ENCODE data around the gene FAM110A.
"Not testable (repeated sequence)": the region's sequence is repeated elsewhere in the genome, so short reads cannot be mapped to it uniquely, and the experiment has no call there.

Gene FAM110A

DNA sequence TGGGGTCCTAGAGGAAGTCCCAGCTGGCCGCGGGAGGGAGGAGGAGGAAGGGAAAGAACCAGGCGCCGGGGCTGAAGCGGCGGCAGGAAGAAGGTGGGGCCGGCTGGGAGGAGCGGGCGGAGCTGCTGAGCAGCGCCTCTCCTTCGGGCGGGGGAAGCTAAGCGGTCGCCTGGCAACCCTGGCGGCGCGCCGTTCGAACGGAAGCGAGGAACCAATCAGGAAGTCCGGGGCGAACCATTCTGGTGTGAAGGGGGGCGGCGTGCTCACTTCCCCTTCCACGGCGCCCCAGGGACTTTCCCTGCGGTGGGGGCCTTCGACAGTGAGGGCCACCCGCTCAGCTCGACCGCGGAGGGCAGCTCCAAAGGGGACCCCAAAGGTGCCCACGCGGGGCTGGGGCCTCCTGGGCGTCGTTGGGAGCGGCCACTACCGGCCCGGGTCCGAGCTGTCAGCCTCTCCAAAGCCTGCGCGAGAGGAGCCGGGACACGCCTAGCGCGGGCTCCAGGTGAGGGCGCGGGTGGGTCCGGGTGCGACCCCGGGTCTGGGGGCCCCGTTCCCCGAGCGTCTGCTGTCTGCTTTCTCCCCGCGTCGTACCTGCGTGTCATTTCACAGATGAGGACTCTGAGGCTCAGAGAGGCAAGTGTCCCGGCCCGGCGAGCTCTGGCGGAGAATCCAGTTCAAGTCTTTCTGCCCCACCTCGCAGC is at the start of gene FAM110A:
TSS of gene FAM110A (plus strand) at position 266 of the 701 bp plus-strand sequence. CDS start 11,090 bp downstream, outside the sequence.
- DNase-seq (ENCODE audit: low read depth in 2 of 2): peak; percentile 89 to 95

DNA sequence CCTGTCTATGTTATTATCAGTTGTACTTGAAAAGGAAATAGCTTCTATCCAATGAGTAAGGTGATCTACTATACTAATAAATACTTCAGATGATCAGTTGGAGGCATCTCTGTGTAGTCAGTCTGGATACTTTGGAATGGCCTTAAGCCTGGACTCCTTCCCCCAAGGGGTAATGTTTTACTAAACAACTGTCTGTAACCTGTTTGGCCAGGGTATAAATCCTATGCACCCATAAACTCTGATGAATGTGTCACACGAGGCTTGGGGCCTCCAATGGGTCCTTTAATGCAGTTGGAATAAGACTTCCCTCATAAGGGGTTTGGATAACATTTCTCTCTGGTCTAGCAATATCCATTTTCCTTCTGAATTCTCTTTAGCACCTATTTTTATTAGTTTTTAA is 45.7 kb upstream of the FAM110A start:
- no peak for DNase-seq (ENCODE audit: low read depth in 2 of 2)

DNA sequence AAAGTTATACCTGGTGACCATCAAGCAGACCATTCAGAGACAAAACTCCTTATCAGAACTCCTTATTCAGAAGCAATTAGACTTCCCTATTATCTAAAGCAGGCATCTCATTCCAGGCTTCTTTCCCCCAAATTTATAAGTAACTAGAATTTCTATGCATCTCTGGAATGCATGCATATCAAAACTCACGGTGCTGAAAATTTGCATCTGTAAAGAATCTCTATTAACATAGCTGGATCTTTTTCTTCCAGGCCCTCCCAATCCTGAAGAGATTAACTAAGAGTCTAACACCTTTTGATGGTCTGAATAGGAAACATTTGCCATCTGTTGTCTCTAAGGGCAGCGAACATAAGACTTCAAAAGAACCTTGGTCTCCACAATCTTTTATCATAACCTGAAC is 42.5 kb upstream of the FAM110A start:
- DNase-seq (ENCODE audit: low read depth in 2 of 2): no peak

DNA sequence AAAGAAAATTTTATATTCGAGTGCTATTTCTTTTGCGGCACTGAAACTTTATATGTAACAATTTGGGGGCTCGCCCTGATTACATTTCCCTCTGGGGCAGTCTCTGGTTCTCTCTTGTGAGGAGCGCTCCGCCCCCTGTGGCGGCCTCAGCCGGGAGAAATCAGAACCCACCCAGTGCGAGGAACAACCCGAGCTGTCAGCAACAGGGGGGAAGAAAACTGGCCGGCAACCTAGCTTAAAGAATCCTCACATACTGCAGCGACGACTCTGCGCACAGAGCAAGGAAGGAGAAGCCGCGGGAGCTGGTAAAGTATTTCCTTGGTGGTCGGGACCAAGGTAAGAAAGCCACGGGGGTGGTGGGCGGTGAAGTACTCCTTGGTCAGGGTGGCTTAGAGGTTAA is 41.3 kb upstream of the FAM110A start:
- no peak for DNase-seq (ENCODE audit: low read depth in 2 of 2)

DNA sequence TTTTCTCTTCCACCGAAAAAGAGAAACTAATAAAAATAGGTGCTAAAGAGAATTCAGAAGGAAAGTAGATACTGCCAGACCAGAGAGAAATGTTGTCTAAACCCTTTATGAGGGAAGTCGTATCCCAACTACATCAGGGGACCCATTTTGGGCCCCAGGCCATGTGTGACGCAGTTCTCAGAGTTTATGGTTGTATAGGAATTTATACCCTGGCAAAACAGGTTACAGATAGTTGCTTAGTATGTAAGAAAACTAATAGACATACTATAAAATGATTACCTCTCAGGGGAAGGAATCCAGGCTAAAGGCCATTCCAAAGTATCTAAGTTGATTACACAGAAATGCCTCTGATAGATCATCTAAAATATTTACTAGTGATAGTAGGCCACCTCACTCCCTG is 36.6 kb upstream of the FAM110A start:
- no peak for DNase-seq (ENCODE audit: low read depth in 2 of 2)

DNA sequence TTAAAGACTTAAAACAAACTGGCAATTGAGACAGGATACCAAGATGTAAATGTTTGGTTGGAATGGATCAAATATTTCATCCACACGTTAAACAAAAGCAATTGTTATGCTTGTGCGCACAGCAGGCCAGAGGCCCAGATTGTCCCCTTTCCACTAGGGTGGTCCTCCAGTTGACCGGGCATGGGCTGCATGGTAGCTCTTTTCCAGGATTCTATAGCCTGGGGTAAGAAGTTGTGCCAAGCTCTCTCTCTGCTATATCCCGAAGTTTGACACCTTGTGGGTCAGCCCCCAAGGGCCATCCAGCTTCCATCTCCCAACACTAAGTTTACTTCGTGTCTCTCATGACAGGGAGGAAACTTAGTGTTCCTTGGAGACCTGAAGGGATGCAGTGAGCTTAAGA is 34.8 kb upstream of the FAM110A start:
- DNase-seq (ENCODE audit: low read depth in 2 of 2): not testable (repeated sequence)

DNA sequence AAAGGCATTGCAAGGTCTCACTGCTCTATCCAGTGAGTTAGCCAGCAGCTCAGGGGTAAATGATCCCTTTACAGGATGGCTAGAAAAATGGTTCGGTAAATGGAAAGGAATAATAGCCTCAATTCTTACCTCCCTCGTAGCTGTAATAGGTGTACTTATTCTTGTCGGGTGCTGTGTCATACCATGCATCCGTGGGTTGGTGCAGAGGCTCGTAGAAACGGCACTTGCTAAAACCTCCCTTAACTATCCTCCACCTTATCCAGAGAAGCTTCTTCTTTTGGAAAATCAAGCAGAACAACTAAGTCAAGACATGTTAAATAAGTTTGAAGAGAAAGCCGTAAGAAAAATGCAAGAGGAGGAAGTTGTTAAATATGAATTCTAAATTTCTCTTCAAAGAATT is 33.5 kb upstream of the FAM110A start:
- DNase-seq (ENCODE audit: low read depth in 2 of 2): not testable (repeated sequence)

DNA sequence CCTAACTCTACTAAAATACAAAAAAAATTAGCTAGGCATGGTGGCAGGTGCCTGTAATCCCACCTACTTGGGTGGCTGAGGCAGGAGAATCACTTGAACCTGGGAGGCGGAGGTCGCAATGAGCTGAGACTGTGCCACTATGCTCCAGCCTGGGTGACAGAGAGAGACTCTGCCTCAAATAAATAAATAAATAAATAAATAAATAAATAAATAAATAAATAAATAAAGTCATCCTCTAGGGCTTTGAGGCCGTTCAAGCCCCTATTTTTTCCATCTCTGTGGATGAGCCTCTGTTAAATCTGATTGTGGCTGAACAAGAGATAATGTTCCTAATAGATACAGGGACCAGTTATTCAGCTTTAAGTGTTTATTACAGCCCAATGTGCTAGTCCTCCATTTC is 31.8 kb upstream of the FAM110A start:
- no peak for DNase-seq (ENCODE audit: low read depth in 2 of 2)

DNA sequence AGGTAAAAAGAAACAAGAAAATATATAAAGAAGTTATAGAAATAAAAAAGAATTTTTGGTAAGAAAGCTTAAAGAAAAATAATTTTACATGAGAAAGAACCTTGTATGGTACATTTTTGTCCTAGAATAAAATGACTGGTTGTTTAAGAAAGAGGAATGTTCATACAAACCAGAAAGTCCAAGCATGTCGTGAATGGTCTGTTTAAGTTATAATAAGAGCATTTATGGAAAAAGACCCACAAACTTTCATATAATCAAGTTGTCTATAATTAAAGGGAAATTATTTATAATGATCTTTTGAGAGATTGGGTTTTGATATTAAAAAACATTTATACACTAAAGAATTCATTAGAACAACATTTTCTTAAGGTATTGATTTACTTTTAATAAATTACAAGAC is 27.8 kb upstream of the FAM110A start:
- no peak for DNase-seq (ENCODE audit: low read depth in 2 of 2)

DNA sequence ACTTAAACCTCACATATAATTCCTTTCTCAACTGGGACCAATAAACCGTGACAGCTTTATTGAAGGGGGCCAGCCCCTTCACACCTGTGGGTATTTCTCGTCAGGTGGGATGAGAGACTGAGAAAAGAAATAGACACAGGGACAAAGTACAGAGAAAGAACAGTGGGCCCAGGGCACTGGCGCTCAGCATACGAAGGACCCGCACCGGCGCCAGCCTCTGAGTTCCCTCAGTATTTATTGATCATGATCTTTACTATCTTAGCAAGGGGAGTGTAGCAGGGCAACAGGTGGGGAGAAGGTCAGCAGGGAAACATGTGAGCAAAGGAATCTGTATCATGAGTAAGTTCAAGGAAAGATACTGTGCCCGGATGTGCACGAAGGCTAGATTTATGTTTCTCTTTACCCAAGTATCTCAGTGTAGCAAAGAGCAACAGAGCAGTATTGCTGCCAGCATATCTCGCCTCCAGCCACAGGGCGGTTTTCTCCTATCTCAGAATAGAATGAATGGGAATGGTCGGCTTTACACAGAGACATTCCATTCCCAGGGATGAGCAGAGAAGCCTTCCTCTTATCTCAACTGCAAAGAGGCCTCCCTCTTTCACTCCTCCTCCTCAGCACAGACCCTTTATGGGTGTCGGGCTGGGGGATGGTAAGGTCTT is 21.6 kb upstream of the FAM110A start:
- DNase-seq (ENCODE audit: low read depth in 2 of 2): not testable (repeated sequence)

DNA sequence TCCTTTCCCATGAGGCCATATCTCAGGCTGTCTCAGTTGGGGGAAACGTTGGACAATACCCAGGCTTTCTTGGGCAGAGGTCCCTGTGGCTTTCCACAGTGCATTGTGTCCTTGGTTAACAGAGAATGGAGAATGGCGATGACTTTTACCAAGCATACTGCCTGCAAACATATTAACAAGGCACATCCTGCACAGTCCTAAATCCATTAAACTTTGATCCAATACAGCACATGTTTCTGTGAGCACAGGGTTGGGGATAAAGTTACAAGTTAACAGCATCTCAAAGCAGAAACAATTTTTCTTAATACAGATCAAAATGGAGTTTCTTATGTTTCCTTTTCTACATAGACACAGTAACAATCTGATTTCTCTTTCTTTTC is 21.1 kb upstream of the FAM110A start:
- not testable (repeated sequence) for DNase-seq (ENCODE audit: low read depth in 2 of 2)

DNA sequence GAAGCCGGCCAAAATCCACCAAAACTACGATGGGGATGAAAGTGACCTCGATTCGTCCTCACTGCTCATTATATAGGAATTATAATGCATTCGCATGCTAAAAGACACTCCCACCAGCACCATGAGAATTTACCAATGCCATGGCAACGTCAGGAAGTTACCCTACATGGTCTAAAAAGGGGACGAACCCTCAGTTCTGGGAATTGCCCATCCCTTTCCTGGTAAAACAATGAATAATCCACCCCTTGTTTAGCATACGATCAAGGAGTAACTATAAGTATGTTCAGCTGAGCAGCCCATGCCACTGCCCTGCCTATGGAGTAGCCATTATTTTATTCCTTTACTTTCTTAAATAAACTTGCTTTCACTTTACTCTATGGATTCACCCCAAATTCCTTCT is 20.1 kb upstream of the FAM110A start:
- DNase-seq (ENCODE audit: low read depth in 2 of 2): no peak

DNA sequence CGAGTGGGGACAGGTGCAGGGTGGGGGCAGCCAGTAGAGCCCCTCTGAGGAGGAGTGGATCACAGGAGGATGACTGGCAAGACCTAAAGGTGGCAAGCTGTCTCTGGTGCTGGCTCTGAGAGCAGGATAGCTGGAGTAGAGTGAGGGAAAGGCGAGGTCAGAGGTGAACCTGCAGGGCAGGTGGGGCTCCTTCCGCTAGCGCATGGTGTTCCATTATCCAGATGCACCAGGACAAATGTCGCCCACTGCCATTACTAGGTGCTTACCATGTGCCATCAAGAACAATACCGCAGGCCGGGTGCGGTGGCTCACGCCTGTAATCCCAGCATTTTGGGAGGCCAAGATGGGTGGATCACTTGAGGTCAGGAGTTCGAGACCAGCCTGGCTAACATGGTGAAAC is 18.3 kb upstream of the FAM110A start:
- no peak for DNase-seq (ENCODE audit: low read depth in 2 of 2)

DNA sequence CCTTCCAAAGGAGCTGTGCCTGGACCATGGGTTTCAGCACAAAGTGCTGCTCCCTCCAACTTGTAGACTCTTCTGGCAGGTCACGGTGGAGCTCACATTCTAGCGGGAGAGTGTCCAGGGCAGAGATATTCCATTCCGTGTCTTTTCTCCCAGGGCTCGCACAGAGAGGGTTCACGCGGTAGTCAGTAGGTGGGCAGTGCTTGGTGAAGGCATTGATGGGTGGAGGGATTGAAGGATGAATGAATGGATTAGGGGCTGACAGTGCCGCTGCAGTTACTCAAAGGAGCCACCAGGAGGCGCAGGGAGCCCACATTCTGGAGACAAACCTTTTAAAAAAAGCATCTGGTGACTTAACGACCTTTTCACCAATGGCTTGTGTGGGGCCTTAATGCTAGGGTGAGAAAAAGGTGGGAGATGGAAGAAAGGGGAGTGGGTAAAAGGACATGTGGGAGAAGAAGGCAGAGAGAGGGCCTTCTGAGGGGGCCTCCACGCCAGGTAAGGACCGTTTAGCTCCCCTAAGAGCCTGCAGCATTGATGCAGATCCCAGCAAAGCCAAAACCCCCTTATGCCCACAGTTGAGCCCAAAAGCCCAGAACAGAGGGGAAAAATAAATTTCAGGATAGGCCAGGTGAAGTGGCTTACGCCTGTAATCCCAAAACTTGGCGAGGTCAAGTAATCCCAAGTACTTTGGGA is 17.5 kb upstream of the FAM110A start:
- DNase-seq (ENCODE audit: low read depth in 2 of 2): peak; percentile 41 to 47

DNA sequence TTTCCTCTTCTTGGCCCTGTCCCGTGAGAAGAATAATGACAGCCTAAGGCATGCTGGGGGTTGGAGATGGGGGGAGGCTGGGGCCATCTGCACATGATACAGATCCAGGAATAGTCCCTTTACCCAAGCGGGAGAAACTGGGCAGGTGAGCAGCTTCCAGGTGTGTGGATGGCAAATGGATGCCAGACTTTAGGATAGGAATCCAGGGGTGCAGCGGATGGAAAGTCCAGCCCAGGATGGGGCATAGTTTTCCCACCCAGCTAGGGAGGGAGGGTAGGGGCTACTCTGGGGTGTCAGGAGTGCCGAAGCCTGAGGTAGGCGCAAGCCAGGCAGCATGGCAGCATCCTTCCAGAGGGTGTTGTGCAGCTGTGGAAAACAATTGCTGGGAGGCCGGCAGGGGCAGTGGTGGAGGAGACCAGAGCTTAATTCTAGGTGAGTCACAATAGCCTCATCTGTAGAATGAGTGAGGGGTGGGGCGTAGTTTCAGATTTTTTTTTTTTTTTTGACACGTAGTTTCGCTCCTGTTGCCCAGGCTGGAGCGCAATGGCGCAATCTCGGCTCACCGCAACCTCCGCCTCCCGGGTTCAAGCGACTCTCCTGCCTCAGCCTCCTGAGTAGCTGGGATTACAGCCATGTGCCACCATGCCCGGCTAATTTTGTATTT is 15.4 kb upstream of the FAM110A start:
- no peak for DNase-seq (ENCODE audit: low read depth in 2 of 2)

DNA sequence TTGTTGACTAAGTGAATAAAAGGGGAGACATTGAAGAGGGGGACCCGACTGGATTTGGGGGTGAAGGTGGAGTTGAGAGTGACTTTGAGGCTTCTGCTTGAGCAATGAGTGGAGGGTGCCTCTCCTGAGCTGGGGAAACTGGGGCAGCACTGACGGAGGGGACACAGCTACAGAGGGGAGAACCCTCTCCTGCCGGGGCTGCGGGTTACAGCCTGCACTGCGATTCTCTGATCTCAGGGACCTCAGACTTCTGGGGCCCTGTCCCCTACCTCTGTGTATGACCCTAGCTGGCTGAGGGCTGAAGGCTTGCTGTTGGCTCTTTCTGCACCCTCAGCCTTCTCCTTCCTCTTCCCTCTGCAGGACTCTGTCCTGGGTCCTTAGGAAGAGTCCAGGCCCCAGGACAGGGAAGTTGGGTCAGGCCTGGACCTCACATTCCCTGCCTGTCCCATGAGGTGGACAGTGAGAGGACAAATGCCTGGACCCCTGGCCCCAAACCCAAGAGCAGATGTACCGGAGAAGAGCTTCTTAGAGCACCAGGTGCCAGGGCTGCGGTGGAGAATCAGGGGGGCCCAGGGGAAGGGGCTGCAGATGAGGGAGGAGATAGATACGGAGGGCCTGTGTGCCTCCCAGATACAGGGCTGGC is 13.7 kb upstream of the FAM110A start:
- DNase-seq (ENCODE audit: low read depth in 2 of 2): no peak

DNA sequence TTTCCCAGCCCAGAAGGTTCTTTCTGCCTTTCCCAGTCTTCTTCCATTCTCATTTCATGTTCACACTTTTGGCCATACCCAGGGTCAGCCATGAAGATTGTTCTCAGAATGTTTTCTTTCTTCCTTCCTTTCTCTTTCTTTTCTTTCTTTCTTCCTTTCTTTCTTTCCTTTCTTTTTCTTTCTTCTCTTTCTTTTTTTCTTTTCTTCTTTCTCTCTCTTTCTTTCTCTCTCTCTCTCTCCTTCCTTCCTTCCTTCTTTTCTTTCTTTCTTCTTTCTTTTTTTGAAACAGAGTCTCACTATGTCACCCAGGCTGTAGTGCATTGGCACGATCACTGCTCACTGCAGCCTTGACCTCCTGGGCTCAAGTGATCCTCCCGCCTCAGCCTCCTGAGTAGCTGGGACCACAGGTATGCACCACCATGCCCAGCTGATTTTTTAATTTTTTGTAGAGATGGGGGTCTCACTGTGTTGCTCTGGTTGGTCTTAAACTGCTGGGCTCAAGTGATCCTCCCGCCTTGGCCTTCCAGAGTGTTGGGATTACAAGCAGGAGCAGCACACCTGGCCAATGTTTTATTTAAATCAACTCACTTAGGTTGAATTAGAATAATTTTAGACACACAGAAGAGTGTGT is 13.1 kb upstream of the FAM110A start:
- DNase-seq (ENCODE audit: low read depth in 2 of 2): no peak

DNA sequence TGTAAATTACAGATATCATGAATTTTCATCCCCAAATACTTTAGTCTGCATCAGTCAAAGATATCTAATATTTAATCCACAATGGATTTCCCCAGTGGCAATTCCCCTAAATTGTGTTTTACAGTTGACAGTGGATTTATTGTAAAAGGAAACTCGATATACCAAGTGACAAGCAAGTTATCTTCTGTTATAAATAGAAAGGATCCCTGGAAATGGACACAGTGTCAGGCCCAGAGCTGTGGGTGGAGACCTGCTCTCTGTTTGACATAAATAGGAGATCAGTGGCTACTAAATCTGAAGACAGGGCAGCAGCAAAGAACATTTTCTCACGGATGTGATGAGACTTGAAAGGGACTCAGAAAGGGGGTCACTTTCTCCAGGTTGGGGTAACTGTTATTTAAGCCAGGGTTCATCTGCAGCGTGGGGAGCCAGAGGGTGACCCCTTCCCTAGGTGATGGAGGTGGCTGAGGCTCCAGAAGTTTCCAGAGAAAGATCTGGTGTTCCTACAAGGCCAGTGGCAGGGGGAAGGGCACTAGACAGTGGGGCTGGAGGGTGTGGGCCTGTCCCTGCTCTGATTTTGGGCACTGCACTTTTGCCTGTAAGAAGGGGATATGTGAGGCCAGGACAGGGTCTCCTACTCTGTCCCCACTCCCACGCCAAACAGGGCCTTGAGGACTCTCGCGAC is 12.3 kb upstream of the FAM110A start:
- DNase-seq (ENCODE audit: low read depth in 2 of 2): no peak

DNA sequence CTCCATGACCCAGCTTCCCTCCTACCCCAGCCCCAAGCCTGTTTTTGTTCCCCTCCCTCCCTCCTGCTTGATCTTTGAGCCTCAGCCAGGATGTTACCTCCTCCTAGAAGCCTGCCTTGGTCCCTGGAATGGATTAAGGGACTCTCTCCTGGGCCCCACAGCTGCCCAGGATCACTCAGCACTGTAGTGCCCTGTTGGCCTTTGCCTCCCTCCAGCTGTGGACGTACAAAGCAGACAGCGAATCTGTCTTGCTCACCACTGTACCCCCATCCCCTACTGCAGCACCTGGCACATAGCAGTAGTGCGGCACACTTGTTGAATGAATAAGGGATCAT is 11.8 kb upstream of the FAM110A start:
- no peak for DNase-seq (ENCODE audit: low read depth in 2 of 2)

DNA sequence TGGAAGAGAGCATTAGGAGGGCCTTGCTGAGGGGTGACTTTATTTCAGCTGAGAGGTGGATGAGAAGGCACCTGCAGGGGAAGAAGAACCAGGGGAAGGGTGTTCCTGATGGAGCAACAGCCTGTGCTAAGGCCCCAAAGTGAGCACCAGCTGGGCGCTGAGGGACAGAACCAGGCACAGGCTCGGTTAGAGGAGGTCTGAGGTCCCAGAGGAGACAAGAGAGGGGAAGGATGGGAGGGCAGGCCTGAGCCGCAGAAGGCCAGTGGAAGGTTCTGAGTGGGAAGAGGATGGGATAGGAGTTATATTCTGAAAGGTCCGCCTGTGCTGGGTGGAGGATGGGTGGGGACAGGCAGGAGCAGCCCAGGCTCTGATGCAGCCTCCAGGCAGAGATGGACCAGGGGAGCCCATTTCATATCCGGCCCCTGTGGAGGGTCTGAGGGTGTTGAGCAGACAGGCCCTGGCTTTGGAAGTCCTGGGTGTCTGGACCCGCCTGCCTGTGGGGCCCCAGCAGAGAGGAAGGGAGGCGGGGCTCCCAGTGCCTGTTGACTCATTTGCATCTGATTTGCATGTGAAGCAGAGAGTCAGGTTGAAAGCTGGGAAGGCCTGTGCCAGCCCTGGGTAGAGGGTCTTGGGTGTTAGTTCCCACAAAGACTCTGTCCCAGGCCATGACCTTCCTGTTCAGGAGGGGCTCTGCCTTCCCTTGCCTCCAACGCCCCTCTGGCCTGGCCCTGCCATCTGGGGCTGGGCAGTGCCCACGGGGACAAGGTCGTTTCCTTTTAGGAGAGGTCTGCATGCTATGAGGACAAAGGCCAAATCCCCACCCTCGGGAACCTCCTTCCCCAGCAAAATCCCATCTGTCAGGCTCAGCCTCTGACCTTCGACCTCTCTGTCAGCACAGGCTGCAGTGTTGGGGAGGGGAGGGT is 10.6 kb upstream of the FAM110A start:
- no peak for DNase-seq (ENCODE audit: low read depth in 2 of 2)

Data from stimulated activated CD8-positive, alpha-beta memory T cell treated with anti-CD3 and anti-CD28 coated beads, Interleukin-7, amount 100 ng/mL, for 4 hours (primary cell).